COLO668 (cell line): Measurements from ENCODE around the gene ENTPD2.

Source experiments
- DNase-seq: peaks from one replicate; lab custom pipeline; 2025; ENCODE audit not compliant: unreplicated experiment; lab: John Stamatoyannopoulos, UW

Gene ENTPD2

GRCh38 chr9:137053944-137054931, at the start of gene ENTPD2:
Gene ENTPD2 (minus strand): TSS chr9:137054061. CDS start chr9:137053997, 64 bp downstream.
- DNase-seq = peak; percentile 89

- no peak for DNase-seq
These were observed 49.5 kb upstream of the ENTPD2 start for GRCh38 chr9:137103206-137103999.

GRCh38 chr9:137099231-137099630, 45.4 kb upstream of the ENTPD2 start:
- DNase-seq = no peak

GRCh38 chr9:137097761-137098462, 44.1 kb upstream of the ENTPD2 start:
- DNase-seq = no peak

- no peak for DNase-seq
These were observed 43.1 kb upstream of the ENTPD2 start for GRCh38 chr9:137096785-137097546.

- no peak for DNase-seq
These were observed 42.0 kb upstream of the ENTPD2 start for GRCh38 chr9:137095664-137096517.

GRCh38 chr9:137089232-137089947, 35.5 kb upstream of the ENTPD2 start:
- DNase-seq = no peak

- no peak for DNase-seq
These were observed 34.3 kb upstream of the ENTPD2 start for GRCh38 chr9:137088121-137088520.

- DNase-seq = no peak
These were observed 33.6 kb upstream of the ENTPD2 start for GRCh38 chr9:137087409-137087925.

- peak; percentile 99 for DNase-seq
These were observed 32.9 kb upstream of the ENTPD2 start, which contains the start of gene MAN1B1 for GRCh38 chr9:137086531-137087408. Gene MAN1B1 (plus strand): TSS chr9:137086985. CDS start chr9:137087000, 15 bp downstream.

GRCh38 chr9:137085920-137086530, 32.2 kb upstream of the ENTPD2 start:
- peak; percentile 59 for DNase-seq

- no peak for DNase-seq
These were observed 30.7 kb upstream of the ENTPD2 start for GRCh38 chr9:137084526-137084925.

GRCh38 chr9:137083394-137084004, 29.6 kb upstream of the ENTPD2 start:
- DNase-seq = peak; percentile 65

- no peak for DNase-seq
These were observed 29.0 kb upstream of the ENTPD2 start for GRCh38 chr9:137082925-137083290.

GRCh38 chr9:137082222-137082924, 28.5 kb upstream of the ENTPD2 start:
- no peak for DNase-seq
